CD4-positive, alpha-beta T cell treated with Interleukin-2 at 100 ng/mL for 4 hours (primary cell): ENCODE results near the gene YEATS2.
"Not testable (repeated sequence)": the region's sequence is repeated elsewhere in the genome, so short reads cannot be mapped to it uniquely, and the experiment has no call there.

Experiments used
- DNase-seq: peaks from one replicate; pipeline ENCODE4 v3.0.0-alpha.2; 2020; ENCODE audit warnings: low spot score

YEATS2 gene

GRCh38 chr3:183714622-183715021 lies 17.0 kb downstream of the YEATS2 start:
- no peak for DNase-seq

- no peak for DNase-seq
Measured at GRCh38 chr3:183718012-183718411, 20.4 kb downstream of the YEATS2 start.

GRCh38 chr3:183725387-183725786 lies 27.8 kb downstream of the YEATS2 start:
- DNase-seq, result no peak

GRCh38 chr3:183728204-183728603 lies 30.6 kb downstream of the YEATS2 start:
- no peak for DNase-seq

- DNase-seq, result no peak
Measured at GRCh38 chr3:183730361-183730760, 32.8 kb downstream of the YEATS2 start.

GRCh38 chr3:183731611-183732010 lies 34.0 kb downstream of the YEATS2 start:
- no peak for DNase-seq

- no peak for DNase-seq
Measured at GRCh38 chr3:183733553-183733952, 36.0 kb downstream of the YEATS2 start.

- no peak for DNase-seq
Measured at GRCh38 chr3:183734750-183735494, 37.3 kb downstream of the YEATS2 start.

- no peak for DNase-seq
Measured at GRCh38 chr3:183737116-183737515, 39.5 kb downstream of the YEATS2 start.

GRCh38 chr3:183740154-183740553 lies 42.6 kb downstream of the YEATS2 start:
- DNase-seq, result not testable (repeated sequence)

- no peak for DNase-seq
Measured at GRCh38 chr3:183743231-183743630, 45.6 kb downstream of the YEATS2 start.

- DNase-seq, result no peak
Measured at GRCh38 chr3:183745300-183746098, 47.9 kb downstream of the YEATS2 start.

- no peak for DNase-seq
Measured at GRCh38 chr3:183754052-183754451, 56.5 kb downstream of the YEATS2 start.

- no peak for DNase-seq
Measured at GRCh38 chr3:183762304-183762703, 64.7 kb downstream of the YEATS2 start.

GRCh38 chr3:183764847-183765731 lies 67.5 kb downstream of the YEATS2 start:
- DNase-seq, result no peak

- no peak for DNase-seq
Measured at GRCh38 chr3:183766107-183766506, 68.5 kb downstream of the YEATS2 start.

- DNase-seq, result peak; percentile 79
Measured at GRCh38 chr3:183766745-183767606, 69.4 kb downstream of the YEATS2 start.

GRCh38 chr3:183768114-183768513 lies 70.5 kb downstream of the YEATS2 start:
- no peak for DNase-seq

GRCh38 chr3:183769453-183769852 lies 71.9 kb downstream of the YEATS2 start:
- DNase-seq, result no peak

GRCh38 chr3:183774631-183775030 lies 77.0 kb downstream of the YEATS2 start:
- DNase-seq, result no peak

- no peak for DNase-seq
Measured at GRCh38 chr3:183775781-183776180, 78.2 kb downstream of the YEATS2 start.
